ENCODE results near the gene CHST15. TPM values are rescaled to one million over a fixed set of nuclear protein-coding genes. Genes with fewer than 3 reads are reported as not detected.

The CHST15 gene
- total and polyA plus RNA-seq, 2 of the 4 experiments (the other 2 are of a cell fraction), result 0.14 to 0.18 TPM

GRCh38 chr10:124129471-124129870 is 36.1 kb upstream of the CHST15 start:
- intact Hi-C loops (cut with micrococcal nuclease), result no loop called here

More at GRCh38 chr10:124129471-124129870, 36.1 kb upstream of the CHST15 start:
- WGBS, 2 experiments (ENCODE audit: extremely low coverage in 2 of 2, insufficient read length in 1 of 2), result 71% methylated on average over 1 of the region's 5 CpGs; no CpG with 5 or more reads in 1 of the 2 experiments
- in situ Hi-C loops (cut with MboI; ENCODE audit: low sequenced_read_pairs) (no loop called here), dilution Hi-C loops (cut with HindIII; ENCODE audit: low sequenced_read_pairs, unreplicated experiment) (no loop called here)
- Histone ChIP-seq H2AFZ (replicated peaks; ENCODE audit: low read length, poor library complexity) (no peak overlapping the region), H4K8ac (ENCODE audit: low read depth in 2 of 2, low read length in 2 of 2) (no peak overlapping the region), H3K23ac (ENCODE audit: low read depth, low read length) (no peak overlapping the region), H4K20me1 (ENCODE audit: insufficient read depth, low read length) (no peaks in the 10 kb centered on the region), H2BK20ac (ENCODE audit: low read depth, low read length) (no peak overlapping the region), H2BK15ac (ENCODE audit: low read depth, low read length) (no peak overlapping the region), H3K4me1 (ENCODE audit: control insufficient read depth, insufficient read depth, low read length) (no peaks in the 10 kb centered on the region), H3K56ac (ENCODE audit: extremely low read depth, insufficient read depth, low read length) (no peak overlapping the region), H3K27me3 (ENCODE audit: control insufficient read depth, insufficient read depth, low read length) (no peaks in the 10 kb centered on the region), H3K18ac (ENCODE audit: low read depth, low read length) (no peak overlapping the region), H3K4me2 (ENCODE audit: low read depth, low read length) (no peak overlapping the region), H4K5ac (ENCODE audit: low read depth, low read length) (no peak overlapping the region), H4K91ac (ENCODE audit: insufficient read depth, low read depth, low read length) (no peak overlapping the region), H3K27ac (ENCODE audit: insufficient read depth, low read length) (no peak overlapping the region), H3K79me1 (ENCODE audit: low read depth in 1 of 2, low read length in 2 of 2) (no peaks in the 10 kb centered on the region), H3K9ac (ENCODE audit: low read depth, low read length) (no peak overlapping the region), H2AK9ac (replicated peaks; ENCODE audit: low read depth, low read length, poor library complexity) (no peak overlapping the region), H3K4me3 (ENCODE audit: insufficient read depth, low read depth, low read length) (no peak overlapping the region), H2BK5ac (ENCODE audit: low read depth, low read length, poor library complexity, severe bottlenecking) (no peak overlapping the region), H2BK120ac (ENCODE audit: low read depth, low read length) (no peak overlapping the region), H3K9me3 (ENCODE audit: control insufficient read depth, insufficient read depth, low read length) (peaks cover 8% of the 10 kb centered on the region), H2AK5ac (ENCODE audit: low read depth, low read length) (no peak overlapping the region), H3K9me1 (ENCODE audit: insufficient read depth, low read length) (no peaks in the 10 kb centered on the region), H3K14ac (replicated peaks; ENCODE audit: low read depth, low read length) (no peak overlapping the region), H3K4ac (ENCODE audit: low read depth, low read length) (no peak overlapping the region), H3K36me3 (ENCODE audit: control insufficient read depth, insufficient read depth, low read length) (no peaks in the 10 kb centered on the region)
- no TSS peak for BruUV-seq (replicated peaks)
- DNase-seq (no peak), ATAC-seq (ENCODE audit: low read depth) (no peak)
- ChIA-PET POLR2A (ENCODE audit: unreplicated experiment) (no interaction called here), CTCF (no interaction called here)
- no peak for TF ChIP-seq CHD1 (IDR thresholded peaks at IDR 0.05; ENCODE audit: low read depth, low read length)
- no peak for TF ChIP-seq CEBPB (IDR thresholded peaks at IDR 0.05; ENCODE audit: low read depth, low read length)
- no peak for TF ChIP-seq ELK1 (IDR thresholded peaks at IDR 0.05; ENCODE audit: borderline replicate concordance, low read depth, low read length)
- TF ChIP-seq MXI1 (IDR thresholded peaks at IDR 0.05; ENCODE audit: borderline replicate concordance, low read depth, low read length), result no peak
- TF ChIP-seq USF2 (IDR thresholded peaks at IDR 0.05; ENCODE audit: low read depth, low read length), result no peak
- TF ChIP-seq SMC3 (IDR thresholded peaks at IDR 0.05; ENCODE audit: low read depth, low read length), result no peak
- TF ChIP-seq NFE2L2 (IDR thresholded peaks at IDR 0.05; ENCODE audit: low read depth, low read length), result no peak
- no peak for TF ChIP-seq MAZ (IDR thresholded peaks at IDR 0.05; ENCODE audit: borderline replicate concordance, low read depth, low read length)
- no peak for TF ChIP-seq RAD21 (IDR thresholded peaks at IDR 0.05; ENCODE audit: low read length)
- no peak for TF ChIP-seq RFX5 (IDR thresholded peaks at IDR 0.05; ENCODE audit: low read depth, low read length)
- TF ChIP-seq FOS (IDR thresholded peaks at IDR 0.05; ENCODE audit: low read depth, low read length), result no peak
- no peak for TF ChIP-seq MAFK (IDR thresholded peaks at IDR 0.05; ENCODE audit: low read depth, low read length)
- no peak for TF ChIP-seq CTCF (conservative IDR thresholded peaks at IDR 0.05; ENCODE audit: low read depth, low read length)
- no peak for TF ChIP-seq RCOR1 (IDR thresholded peaks at IDR 0.05; ENCODE audit: insufficient replicate concordance, low read length)
- TF ChIP-seq BHLHE40 (IDR thresholded peaks at IDR 0.05; ENCODE audit: low read depth, low read length), result no peak
- TF ChIP-seq POLR2A (IDR thresholded peaks at IDR 0.05; ENCODE audit: low read depth, low read length), result no peak

Measured in IMR-90 (cell line).